Ascending aorta (tissue), 2 donors: Measurements from ENCODE around the gene TSPAN33. TPM values are rescaled to one million over a fixed set of nuclear protein-coding genes. Genes with fewer than 3 reads are reported as not detected.

ENCODE experiments used
- DNase-seq, 2 donors: peaks; one replicate each; pipeline ENCODE4 v3.0.0-alpha.2; 2019; ENCODE audit warnings: low spot score in 2 of 2
- H3K27ac ChIP-seq, 2 donors: fragments of 200-600 bp; sonication (generic); one replicate each; pipeline ENCODE4 v1.5.1; 2016 to 2017; ENCODE audit warnings: mild to moderate bottlenecking in 1 of 2
- H3K27me3 ChIP-seq: fragments of 200-600 bp; sonication (generic); one replicate; pipeline ENCODE4 v1.5.1; 2017
- H3K36me3 ChIP-seq, 2 donors: fragments of 200-600 bp; sonication (generic); one replicate each; pipeline ENCODE4 v1.5.1; 2016
- H3K4me1 ChIP-seq, 2 donors: fragments of 200-600 bp; sonication (generic); one replicate each; pipeline ENCODE4 v1.5.1; 2016 to 2017; ENCODE audit warnings: mild to moderate bottlenecking in 1 of 2
- H3K4me3 ChIP-seq, 2 donors: fragments of 200-600 bp; sonication (generic); one replicate each; pipeline ENCODE4 v1.5.1; 2016 to 2017; ENCODE audit warnings: mild to moderate bottlenecking in 1 of 2
- H3K9me3 ChIP-seq, 2 donors: fragments of 200-600 bp; sonication (generic); one replicate each; pipeline ENCODE4 v1.5.1; 2016
- CTCF ChIP-seq, 3 experiments: fragments of 200-600 bp in 2 of 3; fragments of 450-650 bp in 1 of 3; sonication (generic) in 2 of 3; IDR thresholded peaks; one replicate each; pipeline ENCODE4 v1.5.1; 2016 to 2019; ENCODE audit warnings: antibody characterized with exemption in 3 of 3, mild to moderate bottlenecking in 1 of 3, moderate library complexity in 1 of 3
- intact Hi-C: fragments of 100-400 bp; cut with DNase I; formaldehyde crosslinking; loops from one replicate; pipeline ENCODE4 v1.15.1; 2023
- total RNA-seq: library from RNA; depleted of rRNA; stranded (reverse); fragments of >200 nt; gene quantifications from one replicate; pipeline ENCODE4 v1.1.0, GENCODE V29; 2016

The TSPAN33 gene
- total RNA-seq, 1 donor from 2014 or later = 8.1 TPM

- Histone ChIP-seq H3K27ac (no peak overlapping the region), H3K4me3 (no peak overlapping the region), H3K36me3 (no peaks in the 10 kb centered on the region), H3K4me1 (peaks cover 0 to 4% of the 10 kb centered on the region in 2 donors), H3K9me3 (no peaks in the 10 kb centered on the region), H3K27me3 (no peaks in the 10 kb centered on the region)
- no peak for DNase-seq
- no peak for TF ChIP-seq CTCF (IDR thresholded peaks at IDR 0.05)
- intact Hi-C loops = no loop called here
Observed at GRCh38 chr7:129184981-129185670, 40.6 kb downstream of the TSPAN33 start.

DNA sequence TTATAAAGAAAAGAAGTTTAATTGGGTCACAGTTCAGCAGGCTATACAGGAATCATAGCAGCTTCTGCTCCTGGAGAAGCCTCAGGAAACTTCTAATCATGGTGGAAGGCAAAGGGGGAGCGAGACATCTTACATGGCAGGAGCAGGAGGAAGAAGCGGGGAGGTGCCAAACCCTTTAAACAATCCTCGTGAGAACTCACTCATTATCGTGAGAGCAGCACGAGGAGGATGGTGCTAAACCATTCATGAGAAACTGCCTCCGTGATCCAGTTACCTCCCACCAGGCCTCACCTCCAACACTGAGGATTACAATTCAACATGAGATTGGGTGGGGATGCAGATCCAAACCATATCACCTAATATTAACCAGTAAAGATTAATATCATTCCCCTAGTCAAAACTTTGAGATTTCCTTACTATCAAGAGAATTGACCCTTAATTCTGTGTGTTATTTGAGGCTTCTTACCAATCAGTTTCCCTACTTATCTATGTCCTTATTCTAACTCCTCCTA is 42.3 kb downstream of the TSPAN33 start:
- H3K27me3 ChIP-seq = no peaks in the 10 kb centered on the region
- H3K36me3 ChIP-seq = no peaks in the 10 kb centered on the region
- no peak overlapping the region for H3K27ac ChIP-seq
- TF ChIP-seq CTCF (IDR thresholded peaks at IDR 0.05) = no peak
- no peak for DNase-seq
- no peak overlapping the region for H3K4me3 ChIP-seq
- H3K4me1 ChIP-seq = peaks cover 0 to 7% of the 10 kb centered on the region in 2 donors
- H3K9me3 ChIP-seq = no peaks in the 10 kb centered on the region
- intact Hi-C loops = no loop called here

DNA sequence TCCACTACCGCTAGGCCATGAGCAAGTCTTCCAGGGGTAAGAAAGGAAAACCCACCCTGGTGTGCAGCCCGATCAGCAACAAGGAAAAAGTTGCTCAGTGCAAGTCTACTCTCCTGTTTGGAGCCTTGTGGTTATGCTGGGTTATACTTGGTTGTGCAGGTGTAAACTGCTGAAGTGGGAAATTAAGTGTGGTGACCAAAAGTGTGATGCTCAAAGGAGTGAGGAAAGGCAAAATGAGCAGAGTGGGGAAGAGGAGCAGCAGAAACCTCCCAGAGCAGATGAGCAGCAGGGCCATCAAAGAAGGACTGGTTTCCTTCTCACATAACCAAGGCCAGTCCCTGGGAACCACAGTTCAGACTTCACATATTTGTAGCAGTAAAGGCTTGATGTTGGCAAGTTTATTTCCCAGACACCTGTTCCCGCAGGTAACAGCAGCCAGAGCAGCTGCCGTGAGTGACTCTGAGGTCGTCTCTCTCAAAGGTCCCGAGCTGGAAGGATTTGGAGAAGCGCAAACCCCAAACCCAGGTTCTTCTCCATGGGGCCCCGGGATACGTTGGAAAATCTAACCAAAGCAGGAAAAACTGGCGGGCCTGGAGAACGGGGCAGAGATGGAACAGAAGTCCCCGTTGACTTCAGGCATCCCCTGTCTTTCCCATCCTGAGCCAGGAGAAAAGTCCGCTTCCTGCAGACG is 43.3 kb downstream of the TSPAN33 start:
- peaks cover 0 to 7% of the 10 kb centered on the region in 2 donors for H3K4me1 ChIP-seq
- TF ChIP-seq CTCF (IDR thresholded peaks at IDR 0.05) = no peak
- H3K27me3 ChIP-seq = no peaks in the 10 kb centered on the region
- H3K4me3 ChIP-seq = peak overlapping the region; percentile 86 to 93
- H3K9me3 ChIP-seq = no peaks in the 10 kb centered on the region
- H3K36me3 ChIP-seq = no peaks in the 10 kb centered on the region
- intact Hi-C loops = loop anchor here (1.0 kb wide), 1 partner anchor 18 kb away; no protein-coding TSS in a partner anchor
- no peak for DNase-seq
- no peak overlapping the region for H3K27ac ChIP-seq

DNA sequence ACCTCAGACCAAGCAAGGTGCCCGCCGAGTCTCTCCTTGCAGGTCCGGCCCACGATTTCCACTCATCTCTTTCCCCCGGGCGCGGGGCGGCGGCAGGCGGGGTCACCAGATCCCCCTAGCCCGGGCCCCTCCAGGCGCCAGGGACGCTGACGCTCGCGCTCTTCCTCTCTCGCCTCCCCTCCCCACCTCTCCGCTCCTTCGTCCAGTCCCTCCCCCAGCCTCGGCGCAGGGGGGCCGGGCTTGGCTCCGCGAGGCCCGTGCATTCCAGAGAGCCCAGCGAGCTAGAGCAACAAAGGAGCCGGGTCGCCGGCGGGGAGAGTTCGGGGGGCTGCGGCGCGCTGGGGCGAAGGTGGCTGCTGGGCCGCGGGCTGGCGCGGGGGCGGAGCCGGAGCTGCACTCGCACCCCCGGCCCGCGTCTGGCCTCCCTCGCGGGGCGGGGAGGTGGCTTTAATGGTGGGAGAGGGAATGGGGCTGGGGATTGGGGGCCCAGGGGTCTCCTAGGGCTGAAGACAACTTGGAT is 43.9 kb downstream of the TSPAN33 start, which contains the start of gene SMO:
Gene SMO (plus strand): TSS at position 262 of the 520 bp plus-strand sequence. CDS start 519 bp downstream, outside the sequence.
- intact Hi-C loops = loop anchor here (1.0 kb wide), 1 partner anchor 18 kb away; no protein-coding TSS in a partner anchor
- Histone ChIP-seq H3K9me3 (no peaks in the 10 kb centered on the region), H3K4me1 (peaks cover 0 to 7% of the 10 kb centered on the region in 2 donors), H3K27me3 (no peaks in the 10 kb centered on the region), H3K4me3 (peak within 1 kb of the TSS; percentile 86 to 93), H3K27ac (peak within 1 kb of the TSS in 1 of 2 donors; percentile 38), H3K36me3 (no peaks in the 10 kb centered on the region)
- DNase-seq = peak in 1 of 2 donors; percentile 72
- no peak for TF ChIP-seq CTCF (IDR thresholded peaks at IDR 0.05)

DNA sequence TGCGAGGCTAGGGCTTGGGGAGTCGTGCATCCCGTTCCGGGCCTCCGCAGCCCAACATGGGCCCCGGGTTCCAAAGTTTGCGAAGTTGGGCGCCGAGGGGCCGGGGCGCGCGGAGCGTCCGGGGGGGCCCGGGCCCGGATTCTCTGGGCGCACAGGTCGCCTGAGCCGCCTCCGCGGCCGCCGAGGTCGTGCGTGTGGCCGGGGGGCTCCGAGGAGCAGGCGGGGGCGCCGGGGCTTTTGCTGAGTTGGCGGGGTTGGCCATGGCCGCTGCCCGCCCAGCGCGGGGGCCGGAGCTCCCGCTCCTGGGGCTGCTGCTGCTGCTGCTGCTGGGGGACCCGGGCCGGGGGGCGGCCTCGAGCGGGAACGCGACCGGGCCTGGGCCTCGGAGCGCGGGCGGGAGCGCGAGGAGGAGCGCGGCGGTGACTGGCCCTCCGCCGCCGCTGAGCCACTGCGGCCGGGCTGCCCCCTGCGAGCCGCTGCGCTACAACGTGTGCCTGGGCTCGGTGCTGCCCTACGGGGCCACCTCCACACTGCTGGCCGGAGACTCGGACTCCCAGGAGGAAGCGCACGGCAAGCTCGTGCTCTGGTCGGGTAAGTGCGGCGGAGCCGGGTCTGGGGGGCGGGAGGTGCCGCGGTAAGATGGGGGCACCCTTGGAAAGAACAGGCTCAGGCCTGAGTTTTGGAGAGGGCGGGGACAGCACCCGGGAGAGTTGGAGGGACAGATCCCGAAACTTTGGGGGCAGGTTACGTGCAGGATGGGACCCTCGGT is 44.6 kb downstream of the TSPAN33 start:
- no peak for TF ChIP-seq CTCF (IDR thresholded peaks at IDR 0.05)
- peak overlapping the region; percentile 86 to 93 for H3K4me3 ChIP-seq
- H3K4me1 ChIP-seq = peaks cover 0 to 7% of the 10 kb centered on the region in 2 donors
- no peaks in the 10 kb centered on the region for H3K36me3 ChIP-seq
- peak overlapping the region in 1 of 2 donors; percentile 38 for H3K27ac ChIP-seq
- H3K9me3 ChIP-seq = no peaks in the 10 kb centered on the region
- intact Hi-C loops = loop anchor here (1.0 kb wide), 1 partner anchor 19 kb away; no protein-coding TSS in a partner anchor
- DNase-seq = peak in 1 of 2 donors; percentile 65
- no peaks in the 10 kb centered on the region for H3K27me3 ChIP-seq
